GM21825 (cell line): ENCODE measurements around the gene OR6K3.
"Not testable (repeated sequence)": the region's sequence is repeated elsewhere in the genome, so short reads cannot be mapped to it uniquely, and the experiment has no call there.

Experiments
- ATAC-seq: cut with Tn5 transposase; IDR thresholded peaks from one replicate; pipeline ENCODE4 v1.9.1; 2021; ENCODE audit warnings: mild to moderate bottlenecking, moderate library complexity; ENCODE audit not compliant: unreplicated experiment

The OR6K3 gene

GRCh38 chr1:158720620-158721019 is at the start of gene OR6K3:
TSS of gene OR6K3 (minus strand) at chr1:158720720. CDS start at chr1:158718115, 2,605 bp downstream.
- ATAC-seq: no peak

GRCh38 chr1:158754420-158754819 is 33.9 kb upstream of the OR6K3 start, which contains the start of gene OR6K6:
TSS of gene OR6K6 (plus strand) at chr1:158754720. CDS start at chr1:158754888, 168 bp downstream.
- no peak for ATAC-seq

GRCh38 chr1:158752155-158752712 is 31.7 kb upstream of the OR6K3 start:
- no peak for ATAC-seq

- no peak for ATAC-seq
These were observed 15.3 kb upstream of the OR6K3 start for GRCh38 chr1:158735848-158736247.

- ATAC-seq: no peak
These were observed 12.0 kb upstream of the OR6K3 start for GRCh38 chr1:158732524-158732923.

GRCh38 chr1:158731707-158732106 is 11.2 kb upstream of the OR6K3 start:
- no peak for ATAC-seq

- ATAC-seq: no peak
These were observed 9.9 kb upstream of the OR6K3 start for GRCh38 chr1:158730453-158730852.

- ATAC-seq: no peak
These were observed 8.1 kb upstream of the OR6K3 start for GRCh38 chr1:158728510-158729225.

GRCh38 chr1:158724442-158724841 is 3.9 kb upstream of the OR6K3 start:
- ATAC-seq: no peak

- ATAC-seq: no peak
These were observed 856 bp downstream of the OR6K3 start for GRCh38 chr1:158719664-158720063.

- ATAC-seq: no peak
These were observed 3.2 kb downstream of the OR6K3 start for GRCh38 chr1:158717344-158717743.

GRCh38 chr1:158716335-158716734 is 4.2 kb downstream of the OR6K3 start:
- ATAC-seq: no peak

GRCh38 chr1:158714754-158715153 is 5.8 kb downstream of the OR6K3 start:
- ATAC-seq: no peak

GRCh38 chr1:158711098-158711497 is 9.4 kb downstream of the OR6K3 start:
- ATAC-seq: no peak

GRCh38 chr1:158706096-158706495 is 14.4 kb downstream of the OR6K3 start:
- no peak for ATAC-seq

GRCh38 chr1:158700552-158700951 is 20.0 kb downstream of the OR6K3 start, which contains the start of gene OR6K2:
TSS of gene OR6K2 (minus strand) at chr1:158700652. CDS start at chr1:158700652, 0 bp downstream.
- ATAC-seq: no peak

- no peak for ATAC-seq
These were observed 25.9 kb downstream of the OR6K3 start for GRCh38 chr1:158694596-158694995.

GRCh38 chr1:158692356-158692755 is 28.2 kb downstream of the OR6K3 start:
- no peak for ATAC-seq

GRCh38 chr1:158691907-158692306 is 28.6 kb downstream of the OR6K3 start:
- ATAC-seq: no peak

GRCh38 chr1:158691149-158691548 is 29.4 kb downstream of the OR6K3 start:
- not testable (repeated sequence) for ATAC-seq

GRCh38 chr1:158689875-158690274 is 30.6 kb downstream of the OR6K3 start:
- no peak for ATAC-seq

GRCh38 chr1:158689110-158689509 is 31.4 kb downstream of the OR6K3 start:
- ATAC-seq: no peak
